AG08395 (cell line): Measurements from ENCODE around the gene PGBD4.
"Not testable (repeated sequence)": the region's sequence is repeated elsewhere in the genome, so short reads cannot be mapped to it uniquely, and the experiment has no call there.

Experiments
- DNase-seq: peaks from one replicate; pipeline ENCODE4 v3.0.0; 2012; ENCODE audit warnings: mixed read lengths, low spot score

Gene PGBD4

GRCh38 chr15:34114215-34114614 is 12.3 kb downstream of the PGBD4 start:
- DNase-seq = no peak

DNA sequence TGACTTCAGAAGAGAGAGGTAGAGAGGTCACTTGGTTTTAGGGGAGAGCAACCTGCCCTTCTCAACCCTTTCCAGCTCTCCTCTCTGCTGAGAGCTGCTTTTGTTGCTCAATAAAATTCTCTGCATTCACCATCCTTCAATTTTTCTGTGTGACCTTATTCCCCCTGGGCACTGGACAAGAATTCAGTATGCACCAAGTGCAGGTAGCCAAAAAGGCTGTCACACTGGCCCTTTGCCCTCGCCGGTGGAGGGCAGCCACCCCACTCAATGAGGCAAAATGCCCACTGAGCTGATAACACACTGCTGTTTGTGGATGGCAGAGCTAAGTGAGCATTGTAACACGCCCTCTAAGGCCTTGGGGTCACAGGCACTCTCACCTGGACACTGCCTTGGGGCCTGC is 12.9 kb downstream of the PGBD4 start:
- DNase-seq = no peak

DNA sequence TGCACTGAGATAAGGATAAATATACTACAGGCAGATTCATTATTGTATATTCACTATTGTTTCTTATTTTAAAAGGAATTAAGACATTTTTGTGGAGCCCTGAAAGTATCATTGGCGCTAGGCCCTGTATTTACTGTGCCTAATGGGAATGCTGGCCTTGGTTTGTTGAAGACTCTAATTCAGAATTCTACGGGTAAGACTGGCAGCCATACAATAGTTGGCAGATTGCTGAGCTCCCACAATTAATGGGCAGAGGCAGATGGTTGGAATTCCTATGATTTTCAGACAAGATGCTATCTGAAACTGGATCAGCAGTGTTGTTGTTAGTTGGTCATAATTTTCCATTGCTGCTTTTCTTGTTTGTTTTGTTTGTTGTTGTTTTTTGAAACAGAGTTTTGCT is 14.7 kb downstream of the PGBD4 start:
- DNase-seq = peak; percentile 9

DNA sequence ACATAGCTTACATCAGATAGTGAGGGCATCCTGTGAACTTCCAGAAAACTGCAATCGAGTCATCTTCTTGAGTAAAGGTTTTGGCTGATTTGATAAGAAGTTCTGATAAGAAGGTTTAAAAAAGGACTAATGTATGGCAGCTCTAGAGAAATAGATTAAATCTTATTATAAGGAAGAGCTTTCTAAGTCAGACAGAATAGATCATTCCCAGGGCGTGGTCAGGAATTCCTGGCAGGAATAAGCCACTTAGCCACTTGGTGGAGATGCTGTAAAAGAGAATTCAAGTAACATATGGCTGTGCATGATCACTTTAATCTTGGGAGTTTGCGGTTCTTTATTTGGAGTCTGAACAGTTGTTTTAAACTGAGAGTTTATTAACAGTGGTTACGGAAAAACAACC is 17.4 kb downstream of the PGBD4 start:
- no peak for DNase-seq

- DNase-seq = not testable (repeated sequence)
Measured at GRCh38 chr15:34120420-34120819, 18.5 kb downstream of the PGBD4 start.

GRCh38 chr15:34121786-34122185 is 19.9 kb downstream of the PGBD4 start:
- not testable (repeated sequence) for DNase-seq

DNA sequence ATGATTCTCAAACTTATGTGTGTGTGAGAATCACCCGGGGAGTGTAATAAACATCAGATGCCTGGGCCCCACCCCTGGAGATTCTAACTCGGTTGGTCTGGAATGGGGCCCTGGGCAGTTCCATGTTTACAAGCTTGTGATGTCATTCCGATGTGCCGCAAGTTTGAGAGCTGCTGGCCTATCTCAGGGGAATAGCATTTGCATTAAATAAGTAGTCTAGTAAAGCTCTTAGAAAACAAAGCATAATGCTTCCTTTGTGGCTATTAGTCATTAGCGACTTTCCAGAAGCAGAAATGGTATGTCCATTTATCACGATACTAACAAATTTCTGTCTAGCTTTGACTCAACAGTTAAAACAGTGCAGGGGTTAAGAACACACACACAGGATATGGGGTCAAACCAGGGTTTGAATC is 20.9 kb downstream of the PGBD4 start:
- DNase-seq = peak; percentile 47

- no peak for DNase-seq
Measured at GRCh38 chr15:34124651-34125050, 22.8 kb downstream of the PGBD4 start.

DNA sequence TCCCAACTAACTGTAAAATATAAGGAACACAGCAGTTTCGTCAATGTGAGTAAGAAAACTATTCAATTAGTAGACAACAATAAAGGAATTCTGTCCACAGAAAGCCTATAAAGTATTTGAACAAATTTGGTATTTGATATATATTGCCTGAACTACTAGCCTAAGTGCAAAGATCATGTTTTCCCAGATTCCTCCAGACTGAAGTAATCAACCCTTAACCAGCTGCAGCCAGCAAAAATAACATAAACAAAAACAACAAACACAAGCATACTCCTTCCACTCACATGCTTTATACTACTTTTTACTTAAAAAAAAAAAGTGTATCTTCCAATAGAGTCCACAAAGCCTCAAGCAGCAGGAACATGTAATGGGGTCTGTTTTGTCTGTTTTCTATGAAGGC is 24.1 kb downstream of the PGBD4 start:
- DNase-seq = no peak

GRCh38 chr15:34126522-34126921 is 24.6 kb downstream of the PGBD4 start:
- no peak for DNase-seq

DNA sequence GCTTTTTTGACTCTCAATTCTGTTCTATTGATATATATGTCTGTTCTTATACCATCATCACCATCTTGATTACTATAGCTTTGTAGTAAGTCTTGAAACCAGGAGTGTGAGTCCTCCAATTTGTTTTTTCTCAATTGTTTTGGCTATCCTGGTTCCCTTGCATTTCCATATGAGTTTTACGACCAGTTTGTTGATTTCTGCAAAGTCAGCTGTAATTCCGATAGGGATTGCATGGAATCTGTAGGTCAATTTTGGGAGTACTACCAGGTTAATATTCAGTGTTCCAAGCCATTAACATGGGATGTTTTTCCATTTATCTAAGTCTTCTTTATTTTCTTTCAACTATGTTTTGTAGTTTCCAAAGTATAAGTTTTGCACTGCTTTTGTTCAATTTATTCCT is 27.0 kb downstream of the PGBD4 start:
- no peak for DNase-seq

- DNase-seq = no peak
Measured at GRCh38 chr15:34132881-34133280, 31.0 kb downstream of the PGBD4 start.

DNA sequence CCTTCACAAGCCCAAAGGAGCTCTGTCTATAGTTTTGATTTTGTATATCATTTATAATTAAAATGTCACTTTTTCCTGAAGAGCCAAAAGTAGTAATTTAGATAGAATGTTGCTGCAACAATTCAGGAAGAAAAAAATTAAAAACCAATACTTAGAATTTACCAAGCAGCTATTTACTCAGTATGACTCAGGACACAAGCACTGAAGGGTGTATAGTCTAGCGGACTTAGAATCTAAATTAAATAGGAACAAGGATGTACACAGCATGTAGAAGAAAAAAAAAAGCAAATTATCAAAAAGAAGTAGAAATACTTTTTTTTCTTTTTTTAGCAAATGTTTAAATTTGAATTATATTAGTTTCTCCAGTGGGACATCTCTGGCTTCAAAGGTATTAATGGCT is 31.6 kb downstream of the PGBD4 start:
- DNase-seq = no peak

GRCh38 chr15:34147371-34148140 is 45.7 kb downstream of the PGBD4 start:
- DNase-seq = no peak

DNA sequence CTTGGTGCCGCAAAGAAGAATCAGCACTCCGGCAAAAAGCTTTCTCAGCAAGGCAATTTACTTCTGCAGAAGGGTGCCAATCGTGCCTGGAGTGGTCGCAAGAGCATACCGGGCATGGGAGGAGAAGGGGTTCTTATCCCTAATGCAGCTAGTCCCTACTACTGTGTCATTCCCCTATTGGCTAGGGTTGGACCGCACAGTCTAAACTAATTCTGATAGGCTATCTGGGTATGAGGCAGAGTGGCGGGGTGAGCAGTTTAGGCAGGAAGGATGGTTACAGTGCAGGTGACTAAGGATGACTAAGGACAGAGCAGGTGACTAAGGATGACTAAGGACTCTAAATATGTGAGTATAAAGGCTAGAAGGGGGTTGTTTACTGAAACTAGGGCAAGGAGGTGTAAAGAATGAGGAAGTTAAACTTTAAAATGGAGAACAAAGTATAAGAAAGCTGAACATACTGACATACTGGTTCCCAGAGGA is 52.9 kb downstream of the PGBD4 start:
- DNase-seq = no peak

DNA sequence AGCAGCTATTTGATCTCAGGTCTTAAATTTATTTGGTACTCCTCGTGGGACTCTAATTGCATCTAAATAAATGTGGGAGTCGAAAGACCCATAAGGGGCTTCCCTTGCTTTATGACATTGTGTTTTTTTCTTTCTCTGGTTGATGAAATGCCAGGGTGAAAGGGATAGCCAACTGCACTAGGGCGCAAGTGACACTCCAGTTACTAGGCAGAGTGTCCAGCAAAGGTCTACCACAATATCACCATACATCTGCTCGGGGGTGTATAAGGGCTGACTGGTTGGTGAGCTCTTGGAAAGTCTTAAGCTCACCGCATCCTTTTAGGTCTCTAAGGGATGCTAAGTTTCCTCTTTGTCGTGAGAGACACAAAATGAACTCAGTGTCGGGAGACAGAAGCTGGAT is 54.0 kb downstream of the PGBD4 start:
- no peak for DNase-seq
